Measurements from ENCODE around the gene ATG2A. TPM values are rescaled to one million over a fixed set of nuclear protein-coding genes. Genes with fewer than 3 reads are reported as not detected.

ATG2A gene
- total RNA-seq, 1 experiment from 2014 or later, result 28.8 TPM

DNA sequence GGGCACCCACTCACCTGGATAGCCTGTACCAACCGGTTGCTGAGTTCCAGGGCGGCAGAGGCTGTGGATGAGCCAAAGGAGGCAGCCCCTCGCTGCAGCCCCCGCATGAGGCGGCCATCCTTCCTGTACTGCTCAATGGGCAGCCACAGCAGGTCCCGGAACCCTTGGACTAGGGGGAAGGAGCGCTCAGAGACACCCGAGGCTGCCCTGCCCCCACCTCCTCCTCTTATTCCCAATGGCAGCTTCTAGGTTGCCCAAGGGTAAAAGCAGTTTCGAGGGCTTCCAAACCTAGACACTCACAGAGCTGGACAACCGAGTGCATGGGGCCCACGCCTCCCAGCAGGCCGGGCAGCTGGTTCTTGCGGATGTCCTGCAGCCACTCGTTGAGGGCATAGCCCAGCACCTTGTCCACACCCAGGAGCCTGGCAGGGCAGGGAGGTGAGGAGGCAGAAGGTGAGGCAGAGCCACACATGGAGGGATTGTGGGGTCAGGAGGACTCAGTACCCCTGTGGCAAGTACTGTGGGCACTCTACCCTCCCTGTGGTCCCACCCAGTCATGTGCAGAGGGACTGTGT lies 20.5 kb downstream of the ATG2A start:
- Histone ChIP-seq H3K36me3 (ENCODE audit: control insufficient read depth, insufficient read depth, low read length) (no peaks in the 10 kb centered on the region), H3K27me3 (ENCODE audit: control insufficient read depth, insufficient read depth, low read length) (no peaks in the 10 kb centered on the region), H3K4me1 (ENCODE audit: control insufficient read depth, insufficient read depth, low read length) (peaks cover 20% of the 10 kb centered on the region), H3K27ac (ENCODE audit: low read length) (no peak overlapping the region), H3K9me3 (ENCODE audit: control insufficient read depth, insufficient read depth, low read depth, low read length) (no peaks in the 10 kb centered on the region), H3K4me3 (ENCODE audit: low read depth in 2 of 2, low read length in 2 of 2) (no peak overlapping the region)
- ATAC-seq, result no peak
- TF ChIP-seq TCF7L2 (IDR thresholded peaks at IDR 0.05; ENCODE audit: low read depth, low read length) (no peak), CTCF (IDR thresholded peaks at IDR 0.05) (no peak), SIN3A (IDR thresholded peaks at IDR 0.05; ENCODE audit: borderline replicate concordance, insufficient read depth, low read depth, low read length) (no peak), POLR2AphosphoS5 (IDR thresholded peaks at IDR 0.05; ENCODE audit: low read depth, low read length) (no peak)
- TF ChIP-seq, protein P1, sequence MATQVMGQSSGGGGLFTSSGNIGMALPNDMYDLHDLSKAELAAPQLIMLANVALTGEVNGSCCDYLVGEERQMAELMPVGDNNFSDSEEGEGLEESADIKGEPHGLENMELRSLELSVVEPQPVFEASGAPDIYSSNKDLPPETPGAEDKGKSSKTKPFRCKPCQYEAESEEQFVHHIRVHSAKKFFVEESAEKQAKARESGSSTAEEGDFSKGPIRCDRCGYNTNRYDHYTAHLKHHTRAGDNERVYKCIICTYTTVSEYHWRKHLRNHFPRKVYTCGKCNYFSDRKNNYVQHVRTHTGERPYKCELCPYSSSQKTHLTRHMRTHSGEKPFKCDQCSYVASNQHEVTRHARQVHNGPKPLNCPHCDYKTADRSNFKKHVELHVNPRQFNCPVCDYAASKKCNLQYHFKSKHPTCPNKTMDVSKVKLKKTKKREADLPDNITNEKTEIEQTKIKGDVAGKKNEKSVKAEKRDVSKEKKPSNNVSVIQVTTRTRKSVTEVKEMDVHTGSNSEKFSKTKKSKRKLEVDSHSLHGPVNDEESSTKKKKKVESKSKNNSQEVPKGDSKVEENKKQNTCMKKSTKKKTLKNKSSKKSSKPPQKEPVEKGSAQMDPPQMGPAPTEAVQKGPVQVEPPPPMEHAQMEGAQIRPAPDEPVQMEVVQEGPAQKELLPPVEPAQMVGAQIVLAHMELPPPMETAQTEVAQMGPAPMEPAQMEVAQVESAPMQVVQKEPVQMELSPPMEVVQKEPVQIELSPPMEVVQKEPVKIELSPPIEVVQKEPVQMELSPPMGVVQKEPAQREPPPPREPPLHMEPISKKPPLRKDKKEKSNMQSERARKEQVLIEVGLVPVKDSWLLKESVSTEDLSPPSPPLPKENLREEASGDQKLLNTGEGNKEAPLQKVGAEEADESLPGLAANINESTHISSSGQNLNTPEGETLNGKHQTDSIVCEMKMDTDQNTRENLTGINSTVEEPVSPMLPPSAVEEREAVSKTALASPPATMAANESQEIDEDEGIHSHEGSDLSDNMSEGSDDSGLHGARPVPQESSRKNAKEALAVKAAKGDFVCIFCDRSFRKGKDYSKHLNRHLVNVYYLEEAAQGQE (IDR thresholded peaks at IDR 0.05; ENCODE audit: insufficient read depth in 1 of 2, low read depth in 2 of 2, low read length in 1 of 2), result no peak
- intact Hi-C loops (cut with micrococcal nuclease; ENCODE audit: unreplicated experiment) (no loop called here), in situ Hi-C loops (cut with HindIII; ENCODE audit: low pct_unique_long_range_greater_than_20kb, low sequenced_read_pairs) (no loop called here)
- ChIA-PET CTCF (interaction anchor here (0.6 to 0.7 kb wide), 2 partner anchors 14 to 99 kb away, joined by 3 to 13 read pairs; no protein-coding TSS in a partner anchor), POLR2A (no interaction called here)
- DNase-seq (ENCODE audit: low read depth, low spot score), result no peak
- BruUV-seq (replicated peaks), result no TSS peak

DNA sequence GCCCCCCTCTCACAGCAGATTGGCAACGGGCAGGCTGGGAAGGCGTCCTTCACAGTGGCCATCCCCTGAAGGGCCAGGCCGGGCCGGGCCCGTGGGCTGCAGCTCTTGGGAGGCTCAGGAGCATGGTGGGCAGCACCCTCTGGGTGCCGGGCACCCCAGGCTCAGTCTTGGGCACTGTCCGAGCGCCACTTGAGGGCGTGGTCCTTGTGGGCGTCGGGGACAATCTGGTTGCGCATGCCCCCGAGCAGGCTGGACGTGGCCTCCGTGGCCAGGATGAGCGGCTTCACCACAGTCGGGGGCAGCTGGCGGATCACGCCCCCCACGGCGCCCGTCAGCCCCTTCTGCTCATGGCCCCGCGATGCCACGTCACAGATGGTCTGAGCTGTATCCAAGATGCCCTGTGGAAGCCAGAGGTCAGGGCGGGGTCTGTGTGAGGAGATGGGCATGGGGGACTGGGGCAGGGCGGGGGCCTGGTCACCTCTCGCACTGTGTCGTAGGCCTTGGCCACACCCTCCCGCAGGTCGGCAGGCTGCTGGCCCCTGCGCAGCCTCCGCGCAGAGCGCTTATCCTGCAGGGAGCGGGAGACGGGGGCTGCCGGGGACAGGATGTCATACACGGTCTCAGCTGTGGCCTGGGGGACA lies 22.1 kb downstream of the ATG2A start:
- Histone ChIP-seq H3K4me1 (ENCODE audit: control insufficient read depth, insufficient read depth, low read length) (peaks cover 12% of the 10 kb centered on the region), H3K9me3 (ENCODE audit: control insufficient read depth, insufficient read depth, low read depth, low read length) (no peaks in the 10 kb centered on the region), H3K27ac (ENCODE audit: low read length) (no peak overlapping the region), H3K27me3 (ENCODE audit: control insufficient read depth, insufficient read depth, low read length) (no peaks in the 10 kb centered on the region), H3K36me3 (ENCODE audit: control insufficient read depth, insufficient read depth, low read length) (no peaks in the 10 kb centered on the region), H3K4me3 (ENCODE audit: low read depth in 2 of 2, low read length in 2 of 2) (no peak overlapping the region)
- in situ Hi-C loops (cut with HindIII; ENCODE audit: low pct_unique_long_range_greater_than_20kb, low sequenced_read_pairs), result no loop called here
- ChIA-PET POLR2A (interaction anchor here (0.7 kb wide), 1 partner anchor 107 kb away, joined by 7 read pairs; no protein-coding TSS in a partner anchor), CTCF (interaction anchor here (0.7 kb wide), 2 partner anchors 17 to 46 kb away, joined by 4 read pairs; no protein-coding TSS in a partner anchor)
- intact Hi-C loops (cut with micrococcal nuclease; ENCODE audit: unreplicated experiment), result loop anchor here (2.0 kb wide), 1 partner anchor 48 kb away; no protein-coding TSS in a partner anchor
- no peak for ATAC-seq
- no peak for DNase-seq (ENCODE audit: low read depth, low spot score)
- TF ChIP-seq TCF7L2 (IDR thresholded peaks at IDR 0.05; ENCODE audit: low read depth, low read length) (no peak), CTCF (IDR thresholded peaks at IDR 0.05) (no peak), POLR2AphosphoS5 (IDR thresholded peaks at IDR 0.05; ENCODE audit: low read depth, low read length) (no peak), SIN3A (IDR thresholded peaks at IDR 0.05; ENCODE audit: borderline replicate concordance, insufficient read depth, low read depth, low read length) (no peak)
- TF ChIP-seq, protein P1 (IDR thresholded peaks at IDR 0.05; ENCODE audit: insufficient read depth in 1 of 2, low read depth in 2 of 2, low read length in 1 of 2), result no peak
- no TSS peak for BruUV-seq (replicated peaks)

Data from Panc1 (cell line).